Neural progenitor cell (in vitro differentiated cells): ENCODE measurements around the gene ACSS3. TPM values are rescaled to one million over a fixed set of nuclear protein-coding genes. Genes with fewer than 3 reads are reported as not detected.

ENCODE experiments used
- DNase-seq: peaks from one replicate; pipeline ENCODE4 v3.0.0-alpha.2; 2016; ENCODE audit warnings: low spot score
- H2AFZ ChIP-seq: fragments of 200-600 bp; sonication (generic); replicated peaks from 2 replicates; pipeline ENCODE4 v1.6.1; 2016; ENCODE audit warnings: antibody characterized with exemption
- H3F3A ChIP-seq: fragments of 200-600 bp; sonication (generic); 2 replicates; pipeline ENCODE4 v1.6.1; 2016; ENCODE audit warnings: antibody characterized with exemption, low read depth
- H3K27ac ChIP-seq: fragments of 200-600 bp; sonication (generic); 2 replicates; pipeline ENCODE4 v1.5.1; 2016; ENCODE audit warnings: mild to moderate bottlenecking
- H3K27me3 ChIP-seq: fragments of 200-600 bp; sonication (generic); 2 replicates; pipeline ENCODE4 v1.6.1; 2016; ENCODE audit warnings: mild to moderate bottlenecking, moderate library complexity
- H3K36me3 ChIP-seq: fragments of 200-600 bp; sonication (generic); 2 replicates; pipeline ENCODE4 v1.5.1; 2016
- H3K4me1 ChIP-seq: fragments of 200-600 bp; sonication (generic); 2 replicates; pipeline ENCODE4 v1.6.1; 2016; ENCODE audit warnings: mixed run types
- H3K4me2 ChIP-seq: fragments of 200-600 bp; sonication (generic); 2 replicates; pipeline ENCODE4 v1.6.1; 2016
- H3K4me3 ChIP-seq: fragments of 200-600 bp; sonication (generic); 2 replicates; pipeline ENCODE4 v1.5.1; 2016
- H3K79me2 ChIP-seq: fragments of 200-600 bp; sonication (generic); 2 replicates; pipeline ENCODE4 v1.6.1; 2016; ENCODE audit warnings: low read depth
- H3K9ac ChIP-seq: fragments of 200-600 bp; sonication (generic); 2 replicates; pipeline ENCODE4 v1.6.1; 2016
- H3K9me3 ChIP-seq: fragments of 200-600 bp; sonication (generic); 2 replicates; pipeline ENCODE4 v1.5.1; 2016; ENCODE audit warnings: low read depth
- H4K20me1 ChIP-seq: fragments of 200-600 bp; sonication (generic); 2 replicates; pipeline ENCODE4 v1.6.1; 2016; ENCODE audit warnings: low read depth
- H3K27ac Mint-ChIP-seq: 3 replicates; pipeline ENCODE4 v1.8.0; 2021; ENCODE audit warnings: mixed read lengths
- H3K27me3 Mint-ChIP-seq: 2 replicates; pipeline ENCODE4 v1.8.0; 2022; ENCODE audit warnings: low read depth, mild to moderate bottlenecking, inconsistent platforms, moderate library complexity, mixed read lengths; ENCODE audit not compliant: insufficient read depth
- H3K36me3 Mint-ChIP-seq: 3 replicates; pipeline ENCODE4 v1.8.0; 2021; ENCODE audit warnings: mixed read lengths
- H3K4me1 Mint-ChIP-seq: 3 replicates; pipeline ENCODE4 v1.8.0; 2021; ENCODE audit warnings: mixed read lengths
- H3K4me3 Mint-ChIP-seq: 3 replicates; pipeline ENCODE4 v1.8.0; 2021; ENCODE audit warnings: mild to moderate bottlenecking, moderate library complexity, mixed read lengths
- H3K9me3 Mint-ChIP-seq: 3 replicates; pipeline ENCODE4 v1.8.0; 2020; ENCODE audit warnings: mixed read lengths
- CTCF ChIP-seq: fragments of 200-600 bp; sonication (generic); IDR thresholded peaks from 2 replicates; pipeline ENCODE4 v1.5.1; 2017; ENCODE audit warnings: antibody characterized with exemption, mild to moderate bottlenecking
- EZH2 ChIP-seq: fragments of 200-600 bp; sonication (generic); IDR thresholded peaks from 2 replicates; pipeline ENCODE4 v1.6.1; 2017; ENCODE audit warnings: antibody characterized with exemption, mild to moderate bottlenecking, moderate library complexity
- EZH2phosphoT487 ChIP-seq: fragments of 200-600 bp; sonication (generic); IDR thresholded peaks from 2 replicates; pipeline ENCODE4 v1.6.1; 2017; ENCODE audit warnings: antibody characterized with exemption
- total RNA-seq: library from RNA; depleted of rRNA; stranded (reverse); fragments of >200 nt; gene quantifications from 2 replicates; pipeline ENCODE4 v1.2.3, GENCODE V29; 2015; ENCODE audit warnings: low replicate concordance

ACSS3 gene
- total RNA-seq, 1 donor from 2014 or later, result 26.5 TPM

- H3F3A ChIP-seq, result no peaks in the 10 kb centered on the region
- peaks cover 13% of the 10 kb centered on the region for H3K9me3 Mint-ChIP-seq
- H3K27me3 ChIP-seq, result no peaks in the 10 kb centered on the region
- H3K4me3 ChIP-seq, result no peak overlapping the region
- H4K20me1 ChIP-seq, result no peaks in the 10 kb centered on the region
- no peak overlapping the region for H3K27ac Mint-ChIP-seq
- peaks cover 18% of the 10 kb centered on the region for H3K36me3 Mint-ChIP-seq
- no peaks in the 10 kb centered on the region for H3K9me3 ChIP-seq
- no peak overlapping the region for H3K27ac ChIP-seq
- no peak for TF ChIP-seq CTCF
- H3K79me2 ChIP-seq, result no peaks in the 10 kb centered on the region
- H3K4me2 ChIP-seq, result no peak overlapping the region
- no peak overlapping the region for H3K4me3 Mint-ChIP-seq
- H2AFZ ChIP-seq, result no peak overlapping the region
- DNase-seq, result no peak
- H3K4me1 ChIP-seq, result no peaks in the 10 kb centered on the region
- H3K36me3 ChIP-seq, result peaks cover 5% of the 10 kb centered on the region
- no peak overlapping the region for H3K9ac ChIP-seq
- H3K4me1 Mint-ChIP-seq, result no peaks in the 10 kb centered on the region
- no peaks in the 10 kb centered on the region for H3K27me3 Mint-ChIP-seq
Measured at GRCh38 chr12:81172851-81173250, 95.0 kb downstream of the ACSS3 start.

- Histone ChIP-seq H3K9me3 (no peaks in the 10 kb centered on the region), H3K27ac (no peak overlapping the region), H3K27me3 (no peaks in the 10 kb centered on the region), H3K4me1 (no peaks in the 10 kb centered on the region), H3K4me3 (no peak overlapping the region), H4K20me1 (no peaks in the 10 kb centered on the region), H3K9ac (no peak overlapping the region), H3K36me3 (peaks cover 5% of the 10 kb centered on the region), H2AFZ (no peak overlapping the region), H3K79me2 (no peaks in the 10 kb centered on the region), H3F3A (no peaks in the 10 kb centered on the region), H3K4me2 (no peak overlapping the region)
- Mint-ChIP-seq H3K27ac (no peak overlapping the region), H3K4me3 (no peak overlapping the region), H3K36me3 (peaks cover 18% of the 10 kb centered on the region), H3K27me3 (no peaks in the 10 kb centered on the region), H3K9me3 (peaks cover 13% of the 10 kb centered on the region), H3K4me1 (no peaks in the 10 kb centered on the region)
- TF ChIP-seq EZH2 (no peak), EZH2phosphoT487 (no peak), CTCF (no peak)
- no peak for DNase-seq
Measured at GRCh38 chr12:81174664-81175063, 96.8 kb downstream of the ACSS3 start.

GRCh38 chr12:81176796-81177195 is 98.9 kb downstream of the ACSS3 start:
- Mint-ChIP-seq H3K4me1 (no peaks in the 10 kb centered on the region), H3K9me3 (peaks cover 13% of the 10 kb centered on the region), H3K27ac (no peak overlapping the region), H3K36me3 (peaks cover 18% of the 10 kb centered on the region), H3K4me3 (no peak overlapping the region), H3K27me3 (no peaks in the 10 kb centered on the region)
- H3K36me3 ChIP-seq, result peaks cover 5% of the 10 kb centered on the region
- no peaks in the 10 kb centered on the region for H3K4me1 ChIP-seq
- H4K20me1 ChIP-seq, result no peaks in the 10 kb centered on the region
- no peaks in the 10 kb centered on the region for H3K79me2 ChIP-seq
- no peak overlapping the region for H3K9ac ChIP-seq
- H3K27me3 ChIP-seq, result no peaks in the 10 kb centered on the region
- no peaks in the 10 kb centered on the region for H3F3A ChIP-seq
- no peaks in the 10 kb centered on the region for H3K9me3 ChIP-seq
- H3K27ac ChIP-seq, result no peak overlapping the region
- no peak overlapping the region for H2AFZ ChIP-seq
- no peak overlapping the region for H3K4me2 ChIP-seq
- H3K4me3 ChIP-seq, result no peak overlapping the region
- no peak for TF ChIP-seq CTCF
- no peak for TF ChIP-seq EZH2phosphoT487
- TF ChIP-seq EZH2, result no peak
- no peak for DNase-seq

GRCh38 chr12:81181691-81182090 is 103.8 kb downstream of the ACSS3 start:
- Mint-ChIP-seq H3K36me3 (peaks cover 13% of the 10 kb centered on the region), H3K9me3 (peaks cover 5% of the 10 kb centered on the region), H3K4me3 (no peak overlapping the region), H3K27ac (no peak overlapping the region), H3K4me1 (no peaks in the 10 kb centered on the region), H3K27me3 (no peaks in the 10 kb centered on the region)
- Histone ChIP-seq H4K20me1 (no peaks in the 10 kb centered on the region), H3F3A (no peaks in the 10 kb centered on the region), H2AFZ (no peak overlapping the region), H3K4me3 (no peak overlapping the region), H3K4me2 (no peak overlapping the region), H3K79me2 (no peaks in the 10 kb centered on the region), H3K27me3 (no peaks in the 10 kb centered on the region), H3K36me3 (peaks cover 5% of the 10 kb centered on the region), H3K27ac (no peak overlapping the region), H3K9me3 (no peaks in the 10 kb centered on the region), H3K9ac (no peak overlapping the region), H3K4me1 (no peaks in the 10 kb centered on the region)
- TF ChIP-seq CTCF (no peak), EZH2phosphoT487 (no peak), EZH2 (no peak)
- DNase-seq, result no peak
